NCI-H2196 (cell line): ENCODE data around the gene GPR137B.

ENCODE experiments used
- DNase-seq: peaks from one replicate; lab custom pipeline; 2025; ENCODE audit not compliant: unreplicated experiment; lab: John Stamatoyannopoulos, UW

Gene GPR137B

DNA sequence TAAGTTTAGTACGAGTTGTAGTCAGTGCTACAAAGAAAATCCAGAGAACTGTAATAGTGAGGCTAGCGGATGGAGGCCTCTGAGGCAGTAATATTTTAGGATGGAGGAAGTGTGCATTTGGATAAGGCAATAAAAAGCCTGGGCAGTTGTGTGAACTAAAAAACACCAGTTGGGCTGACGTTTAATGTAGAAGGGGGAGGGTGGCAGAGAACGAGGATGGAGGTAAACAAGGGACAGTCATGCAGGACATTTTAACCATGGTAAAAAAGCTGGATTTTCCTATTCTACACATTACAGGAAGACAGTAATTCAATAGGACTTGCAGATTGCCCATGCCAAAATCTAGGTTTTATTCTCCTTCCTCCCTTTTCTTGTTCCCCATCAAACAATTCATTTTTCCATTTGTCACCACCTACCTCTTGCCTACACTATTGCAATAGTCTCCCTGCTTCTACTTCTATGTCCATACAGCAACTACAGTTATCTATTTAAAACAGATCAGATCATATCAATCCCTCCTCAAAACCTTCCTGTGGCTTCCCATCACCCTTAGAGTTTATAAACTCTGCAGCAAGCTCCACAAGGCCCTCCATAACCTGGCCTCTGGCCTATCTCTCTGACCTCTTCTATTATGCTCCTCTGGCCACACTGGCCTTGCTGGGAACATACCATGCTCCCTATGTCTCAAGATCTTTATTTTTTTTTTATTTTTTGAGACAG is 111.7 kb downstream of the GPR137B start:
- DNase-seq = no peak

DNA sequence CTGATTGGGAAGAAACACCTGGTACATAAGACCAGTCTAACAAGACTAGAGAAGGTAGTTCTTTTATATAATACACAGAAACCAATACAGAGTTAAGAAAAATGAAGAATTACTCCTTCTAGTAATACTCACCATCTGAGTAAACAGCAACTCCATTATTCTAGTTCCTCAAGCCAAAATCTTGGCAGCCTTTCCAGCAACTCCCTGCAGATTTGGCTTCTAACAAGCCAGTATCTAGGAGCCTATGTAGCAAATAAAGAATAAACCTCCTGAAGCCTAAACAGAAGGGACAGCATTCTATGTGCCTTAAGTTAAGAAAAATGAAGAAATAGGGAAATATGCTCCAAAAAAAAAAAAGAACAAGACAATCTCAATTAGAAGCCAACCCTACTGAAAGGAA is 114.9 kb downstream of the GPR137B start:
- DNase-seq = no peak

DNA sequence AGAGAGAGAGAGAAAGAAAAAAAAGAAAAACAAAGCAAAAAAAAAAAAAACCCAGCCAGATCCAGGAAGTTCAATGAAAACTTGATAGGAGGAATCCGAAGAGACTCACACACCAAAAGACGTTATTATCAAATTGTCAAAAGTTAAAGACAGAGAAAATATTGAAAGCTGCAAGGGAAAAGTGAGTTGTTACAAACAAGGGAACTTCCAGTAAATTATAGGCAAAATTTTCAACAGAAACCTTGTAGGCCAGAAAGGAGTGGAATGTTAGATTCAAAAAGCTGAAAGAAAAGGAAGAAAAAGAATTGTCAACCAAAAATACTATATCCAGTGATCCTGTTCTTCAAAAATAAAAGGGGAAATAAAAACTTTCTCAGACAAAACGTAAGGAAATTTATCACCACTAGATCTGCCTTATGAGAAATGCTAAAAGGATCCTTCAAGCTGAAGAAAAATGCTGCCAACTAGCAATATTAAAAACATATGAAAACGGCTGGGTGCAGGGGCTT is 115.8 kb downstream of the GPR137B start:
- no peak for DNase-seq
